ENCODE data around the gene FKRP. TPM values are rescaled to one million over a fixed set of nuclear protein-coding genes. Genes with fewer than 3 reads are reported as not detected.
A peak's percentile ranks its signal among the peaks of the same experiment; 100 is the strongest.
"Not testable (repeated sequence)": the region's sequence is repeated elsewhere in the genome, so short reads cannot be mapped to it uniquely, and the experiment has no call there.

The FKRP gene
- total and polyA plus RNA-seq, 5 donors, result 15.0 to 22.7 (median 20.0) TPM

DNA sequence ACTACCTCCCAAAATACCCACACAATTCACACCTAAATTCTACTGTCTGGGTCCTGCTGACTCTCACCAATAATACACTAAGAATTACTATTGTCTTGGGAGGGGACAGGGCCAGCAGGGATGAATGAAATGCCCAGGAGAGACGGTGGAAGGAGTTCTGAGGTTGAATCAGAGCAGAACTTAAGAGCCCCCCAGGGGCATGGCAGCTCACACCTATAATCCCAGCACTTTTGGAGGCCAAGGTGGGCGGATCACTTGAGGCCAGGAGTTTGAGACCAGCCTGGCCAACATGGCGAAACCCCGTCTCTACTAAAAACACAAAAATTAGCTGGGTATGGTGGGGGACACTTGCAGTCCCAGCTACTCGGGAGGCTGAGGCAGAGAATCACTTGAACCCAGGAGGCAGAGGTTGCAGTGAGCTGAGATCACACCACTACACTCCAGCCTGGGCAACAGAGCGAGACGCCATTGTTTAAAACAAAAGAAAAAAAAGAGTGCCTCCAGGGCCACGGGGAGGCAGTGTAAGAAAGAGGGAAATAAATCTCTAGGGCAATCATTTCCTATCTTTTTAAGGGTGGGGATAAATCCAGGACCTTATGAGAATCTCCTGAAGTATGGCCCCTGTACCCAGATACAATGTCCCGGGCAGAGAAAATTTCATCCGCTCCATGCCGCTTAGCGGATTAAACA lies 32.2 kb downstream of the FKRP start:
- ATAC-seq; H3K4me3 ChIP-seq (ENCODE audit: low read length); H3K27ac ChIP-seq (ENCODE audit: low read length); intact Hi-C loops (cut with DNase I); H3K4me1 ChIP-seq (ENCODE audit: control insufficient read depth, insufficient read depth, low read length); H3K27me3 ChIP-seq (ENCODE audit: control insufficient read depth, insufficient read depth); DNase-seq; H3K9me3 ChIP-seq (ENCODE audit: control insufficient read depth, low read length): not testable (repeated sequence)
- 91% methylated on average over 12 of the region's 12 CpGs for WGBS

DNA sequence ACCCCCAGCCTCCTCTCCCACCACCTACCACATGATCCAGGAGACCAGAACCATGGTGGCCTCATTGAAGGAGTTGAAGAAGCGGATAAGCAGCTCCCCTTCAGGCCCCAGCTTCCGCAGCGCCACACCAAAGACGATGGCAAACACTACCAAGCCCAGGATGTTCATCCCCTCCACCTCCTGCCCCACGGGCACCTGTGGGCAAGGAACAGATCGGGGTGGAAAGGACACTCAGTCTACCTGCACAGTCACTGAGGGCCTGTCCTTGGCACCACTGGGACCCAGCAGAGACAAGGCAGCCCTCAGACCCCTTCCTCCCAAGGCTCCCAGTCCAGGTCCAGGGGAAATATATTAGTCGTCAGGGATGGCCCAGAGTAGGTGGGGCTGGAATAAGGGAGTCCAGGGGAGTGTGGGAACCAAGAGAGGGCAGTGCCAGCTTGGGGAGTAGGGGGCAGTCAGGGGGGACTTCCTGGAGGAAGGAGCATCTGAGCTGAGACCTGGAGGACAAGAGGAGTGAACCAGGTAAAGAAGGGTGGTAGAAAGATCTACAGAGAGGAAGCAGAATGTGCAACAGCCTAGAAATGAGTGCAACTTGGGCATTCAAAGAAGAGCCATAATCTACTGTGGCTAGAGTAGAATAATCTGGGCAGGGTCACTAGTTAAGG lies 36.6 kb downstream of the FKRP start:
- H3K9me3 ChIP-seq (ENCODE audit: control insufficient read depth, low read length), result no peaks in the 10 kb centered on the region
- intact Hi-C loops (cut with DNase I), result no loop called here
- H3K4me3 ChIP-seq (ENCODE audit: low read length), result no peak overlapping the region
- H3K4me1 ChIP-seq (ENCODE audit: control insufficient read depth, insufficient read depth, low read length), result peaks cover 19% of the 10 kb centered on the region
- WGBS, result 97% methylated on average over 7 of the region's 7 CpGs
- no peak overlapping the region for H3K27ac ChIP-seq (ENCODE audit: low read length)
- H3K27me3 ChIP-seq (ENCODE audit: control insufficient read depth, insufficient read depth), result no peaks in the 10 kb centered on the region
- DNase-seq (no peak), ATAC-seq (no peak)

DNA sequence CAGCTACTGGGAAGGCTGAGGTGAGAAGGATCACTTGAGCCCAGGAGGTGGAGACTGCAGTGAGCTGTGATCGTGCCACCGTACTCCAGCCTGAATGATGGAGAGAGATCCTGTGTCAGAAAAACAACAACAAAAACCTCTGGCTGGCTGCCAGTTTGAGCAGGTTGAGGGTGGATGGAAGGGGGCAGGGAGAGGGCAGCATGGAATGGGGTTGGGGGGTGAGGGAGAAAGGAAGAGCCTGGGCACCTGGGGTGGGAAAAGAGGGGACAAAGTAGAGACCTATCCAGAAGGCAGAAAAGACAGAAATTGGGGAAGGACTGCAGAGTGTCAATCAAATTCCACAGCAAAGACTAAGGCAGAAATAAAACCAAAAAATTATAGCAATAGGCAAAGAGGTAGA lies 37.8 kb downstream of the FKRP start:
- intact Hi-C loops (cut with DNase I), result no loop called here
- Histone ChIP-seq H3K27me3 (ENCODE audit: control insufficient read depth, insufficient read depth) (no peaks in the 10 kb centered on the region), H3K4me3 (ENCODE audit: low read length) (no peak overlapping the region), H3K9me3 (ENCODE audit: control insufficient read depth, low read length) (no peaks in the 10 kb centered on the region), H3K4me1 (ENCODE audit: control insufficient read depth, insufficient read depth, low read length) (peaks cover 19% of the 10 kb centered on the region), H3K27ac (ENCODE audit: low read length) (no peak overlapping the region)
- 63% methylated on average over 2 of the region's 2 CpGs for WGBS
- ATAC-seq (no peak), DNase-seq (no peak)

DNA sequence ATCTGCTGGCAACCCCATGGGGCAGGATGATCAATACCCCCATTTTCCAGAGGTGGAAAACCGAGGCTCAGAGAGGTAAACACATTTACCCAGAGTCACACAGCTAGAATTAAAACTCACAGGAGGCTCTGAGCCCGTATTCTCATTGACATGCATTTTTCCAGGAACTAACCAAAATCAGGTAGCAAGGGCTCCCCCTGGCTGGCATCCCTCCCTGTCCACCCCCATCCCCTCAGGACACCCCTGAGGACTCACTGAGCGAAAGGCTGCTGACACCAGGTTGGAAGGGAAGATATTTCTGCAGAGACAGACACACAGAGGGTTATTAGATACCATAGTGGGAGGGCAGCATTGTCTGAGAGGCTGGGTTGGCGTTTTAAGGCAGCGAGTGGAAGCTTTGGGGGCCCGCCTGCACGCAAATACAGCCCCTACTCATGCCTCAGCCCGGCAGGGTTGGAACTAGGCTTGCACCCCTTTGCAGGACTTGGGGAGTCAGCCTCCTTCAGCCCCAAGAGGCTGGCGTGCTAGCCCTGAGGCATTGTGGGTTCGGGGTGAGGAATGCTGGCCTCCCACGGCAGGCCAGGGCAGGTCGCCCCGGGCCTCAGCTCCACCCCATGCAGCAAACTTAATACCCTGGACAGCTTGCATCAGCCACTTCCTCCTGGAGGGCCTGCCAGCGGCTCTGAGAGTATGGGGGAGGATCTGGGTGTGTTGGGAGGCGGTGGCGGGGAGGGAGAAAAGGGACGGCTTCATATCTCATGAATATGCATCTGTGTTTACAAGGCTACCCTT lies 38.6 kb downstream of the FKRP start:
- ATAC-seq (peak; percentile 28 to 42), DNase-seq (peak; percentile 80 to 91 (median 91))
- H3K27ac ChIP-seq (ENCODE audit: low read length), result peak overlapping the region; percentile 0
- intact Hi-C loops (cut with DNase I), result no loop called here
- H3K27me3 ChIP-seq (ENCODE audit: control insufficient read depth, insufficient read depth), result no peaks in the 10 kb centered on the region
- no peaks in the 10 kb centered on the region for H3K9me3 ChIP-seq (ENCODE audit: control insufficient read depth, low read length)
- H3K4me3 ChIP-seq (ENCODE audit: low read length), result no peak overlapping the region
- peaks cover 19% of the 10 kb centered on the region for H3K4me1 ChIP-seq (ENCODE audit: control insufficient read depth, insufficient read depth, low read length)
- WGBS, result 36% methylated on average over 17 of the region's 17 CpGs

DNA sequence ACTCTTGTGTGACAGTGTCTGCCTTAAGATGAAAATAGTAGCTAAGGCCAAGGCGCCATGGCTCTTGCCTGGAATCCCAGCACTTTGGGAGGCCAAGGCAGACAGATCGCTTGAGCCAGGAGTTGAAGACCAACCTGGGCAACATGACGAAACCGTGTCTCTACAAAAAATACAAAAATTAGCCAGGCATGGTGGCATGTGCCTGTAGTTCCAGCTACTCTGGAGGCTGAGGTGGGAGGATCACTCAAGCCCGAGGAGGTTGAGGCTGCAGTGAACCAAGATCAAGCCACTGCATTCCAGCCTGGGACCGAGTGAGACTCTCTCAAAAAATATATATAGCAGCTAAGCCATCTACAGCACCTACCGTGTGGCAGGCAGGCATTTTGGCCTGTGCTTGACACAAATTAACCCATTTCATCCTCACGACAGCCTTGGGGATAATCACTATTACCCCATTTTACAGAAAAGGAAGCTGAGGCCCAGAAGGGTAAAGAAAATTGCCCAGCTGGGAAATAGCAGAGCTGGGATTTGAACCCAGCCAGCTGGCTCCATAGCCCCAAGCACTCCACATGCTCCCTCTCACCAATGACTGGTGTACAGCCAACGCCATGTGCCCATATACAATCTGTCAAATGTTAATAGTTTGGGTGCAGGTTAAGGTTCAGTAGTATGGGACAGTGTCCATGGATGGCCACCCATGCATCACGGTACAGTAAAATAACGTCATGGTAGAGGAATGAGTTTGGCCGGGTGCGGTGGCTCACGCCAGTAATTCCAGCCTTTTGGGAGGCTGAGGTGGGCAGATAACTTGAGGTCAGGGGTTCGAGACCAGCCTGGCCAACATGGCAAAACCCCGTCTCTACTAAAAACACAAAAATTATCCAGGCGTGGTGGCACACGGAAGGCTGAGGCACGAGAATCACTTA lies 39.5 kb downstream of the FKRP start:
- Histone ChIP-seq H3K9me3 (ENCODE audit: control insufficient read depth, low read length) (no peaks in the 10 kb centered on the region), H3K27me3 (ENCODE audit: control insufficient read depth, insufficient read depth) (no peaks in the 10 kb centered on the region), H3K27ac (ENCODE audit: low read length) (peak overlapping the region; percentile 0), H3K4me1 (ENCODE audit: control insufficient read depth, insufficient read depth, low read length) (peaks cover 19% of the 10 kb centered on the region), H3K4me3 (ENCODE audit: low read length) (no peak overlapping the region)
- WGBS, result 71% methylated on average over 19 of the region's 19 CpGs
- DNase-seq, result no peak
- intact Hi-C loops (cut with DNase I), result no loop called here
- no peak for ATAC-seq

DNA sequence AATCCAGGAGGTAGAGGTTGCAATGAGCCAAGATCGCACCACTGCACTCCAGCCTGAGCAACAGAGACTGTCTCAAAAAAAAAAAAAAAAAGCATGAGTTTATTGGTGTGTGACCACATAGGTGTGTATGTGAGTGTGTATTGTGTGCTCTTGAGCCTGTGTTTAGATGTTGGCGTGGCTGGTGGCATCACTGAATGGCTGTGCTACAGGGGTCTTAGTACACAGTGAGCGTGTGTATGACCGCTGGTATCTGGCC lies 40.1 kb downstream of the FKRP start:
- peak overlapping the region; percentile 93 for H3K27ac ChIP-seq (ENCODE audit: low read length)
- H3K9me3 ChIP-seq (ENCODE audit: control insufficient read depth, low read length), result no peaks in the 10 kb centered on the region
- H3K27me3 ChIP-seq (ENCODE audit: control insufficient read depth, insufficient read depth), result no peaks in the 10 kb centered on the region
- intact Hi-C loops (cut with DNase I), result no loop called here
- DNase-seq (no peak), ATAC-seq (no peak)
- WGBS, result 52% methylated on average over 4 of the region's 4 CpGs
- peaks cover 19% of the 10 kb centered on the region for H3K4me1 ChIP-seq (ENCODE audit: control insufficient read depth, insufficient read depth, low read length)
- H3K4me3 ChIP-seq (ENCODE audit: low read length), result peak overlapping the region; percentile 54

DNA sequence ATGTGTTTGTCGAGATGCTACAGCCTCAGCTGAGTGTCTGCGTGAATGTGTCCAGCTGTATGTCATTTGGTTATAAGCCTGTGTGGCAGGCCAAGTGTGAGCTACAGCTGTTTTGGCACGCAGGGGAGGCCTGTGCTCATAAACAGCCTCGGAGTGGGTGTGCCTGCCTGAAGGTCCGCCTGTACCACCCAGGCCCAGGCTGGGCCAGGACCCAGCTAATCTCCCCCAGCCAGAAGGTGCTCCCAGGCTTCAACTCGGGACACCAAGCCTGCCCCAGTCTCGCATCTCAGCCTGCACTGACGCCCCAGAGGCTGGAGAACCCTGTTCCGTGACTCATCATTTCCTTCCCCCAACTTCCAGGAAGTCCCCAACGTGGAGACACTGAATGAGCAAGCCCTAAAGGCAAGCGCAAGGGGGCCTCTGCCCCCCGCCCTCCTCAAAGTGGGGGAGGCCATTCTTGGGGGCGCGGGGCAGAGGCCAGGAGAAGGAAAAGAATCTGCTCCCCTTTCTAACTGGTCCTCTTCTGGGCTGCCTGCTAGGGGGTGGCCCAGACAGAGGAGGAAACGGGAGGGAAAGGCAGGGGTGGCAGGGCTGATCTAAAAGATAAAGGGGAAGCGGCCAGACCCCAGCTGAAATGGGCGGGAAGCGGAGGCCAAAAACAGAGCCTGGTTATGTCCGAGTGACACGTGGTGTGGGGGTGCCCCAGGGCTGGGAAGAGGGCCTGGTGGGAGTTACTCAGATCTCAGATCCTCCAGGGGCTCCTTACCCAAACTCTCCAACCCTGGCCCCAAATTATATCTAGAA lies 40.6 kb downstream of the FKRP start:
- 12% methylated on average over 20 of the region's 20 CpGs for WGBS
- no peaks in the 10 kb centered on the region for H3K27me3 ChIP-seq (ENCODE audit: control insufficient read depth, insufficient read depth)
- H3K9me3 ChIP-seq (ENCODE audit: control insufficient read depth, low read length), result no peaks in the 10 kb centered on the region
- H3K4me3 ChIP-seq (ENCODE audit: low read length), result peak overlapping the region; percentile 54
- H3K4me1 ChIP-seq (ENCODE audit: control insufficient read depth, insufficient read depth, low read length), result peaks cover 19% of the 10 kb centered on the region
- H3K27ac ChIP-seq (ENCODE audit: low read length), result peak overlapping the region; percentile 93
- peak; percentile 84 to 91 (median 87) for DNase-seq
- peak; percentile 60 to 77 for ATAC-seq
- intact Hi-C loops (cut with DNase I), result no loop called here

DNA sequence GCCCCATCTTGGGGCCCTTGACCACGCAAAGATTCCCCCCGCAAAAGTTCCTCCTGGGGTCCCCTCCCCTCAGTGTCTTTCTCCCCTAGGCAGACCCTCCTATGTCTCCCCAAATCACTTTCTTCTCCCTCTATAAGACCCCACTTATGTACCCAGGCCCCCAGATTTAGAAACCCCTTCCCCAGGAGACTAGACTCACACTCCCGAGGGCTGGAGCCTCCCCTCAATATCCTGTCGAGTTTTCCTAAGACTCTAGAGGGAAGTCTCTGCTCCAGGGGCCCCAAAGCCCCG lies 41.1 kb downstream of the FKRP start:
- Histone ChIP-seq H3K27ac (ENCODE audit: low read length) (peak overlapping the region; percentile 93), H3K4me3 (ENCODE audit: low read length) (peak overlapping the region; percentile 54), H3K27me3 (ENCODE audit: control insufficient read depth, insufficient read depth) (no peaks in the 10 kb centered on the region), H3K9me3 (ENCODE audit: control insufficient read depth, low read length) (no peaks in the 10 kb centered on the region), H3K4me1 (ENCODE audit: control insufficient read depth, insufficient read depth, low read length) (peaks cover 19% of the 10 kb centered on the region)
- 13% methylated on average over 5 of the region's 5 CpGs for WGBS
- intact Hi-C loops (cut with DNase I), result no loop called here
- no peak for ATAC-seq
- no peak for DNase-seq

DNA sequence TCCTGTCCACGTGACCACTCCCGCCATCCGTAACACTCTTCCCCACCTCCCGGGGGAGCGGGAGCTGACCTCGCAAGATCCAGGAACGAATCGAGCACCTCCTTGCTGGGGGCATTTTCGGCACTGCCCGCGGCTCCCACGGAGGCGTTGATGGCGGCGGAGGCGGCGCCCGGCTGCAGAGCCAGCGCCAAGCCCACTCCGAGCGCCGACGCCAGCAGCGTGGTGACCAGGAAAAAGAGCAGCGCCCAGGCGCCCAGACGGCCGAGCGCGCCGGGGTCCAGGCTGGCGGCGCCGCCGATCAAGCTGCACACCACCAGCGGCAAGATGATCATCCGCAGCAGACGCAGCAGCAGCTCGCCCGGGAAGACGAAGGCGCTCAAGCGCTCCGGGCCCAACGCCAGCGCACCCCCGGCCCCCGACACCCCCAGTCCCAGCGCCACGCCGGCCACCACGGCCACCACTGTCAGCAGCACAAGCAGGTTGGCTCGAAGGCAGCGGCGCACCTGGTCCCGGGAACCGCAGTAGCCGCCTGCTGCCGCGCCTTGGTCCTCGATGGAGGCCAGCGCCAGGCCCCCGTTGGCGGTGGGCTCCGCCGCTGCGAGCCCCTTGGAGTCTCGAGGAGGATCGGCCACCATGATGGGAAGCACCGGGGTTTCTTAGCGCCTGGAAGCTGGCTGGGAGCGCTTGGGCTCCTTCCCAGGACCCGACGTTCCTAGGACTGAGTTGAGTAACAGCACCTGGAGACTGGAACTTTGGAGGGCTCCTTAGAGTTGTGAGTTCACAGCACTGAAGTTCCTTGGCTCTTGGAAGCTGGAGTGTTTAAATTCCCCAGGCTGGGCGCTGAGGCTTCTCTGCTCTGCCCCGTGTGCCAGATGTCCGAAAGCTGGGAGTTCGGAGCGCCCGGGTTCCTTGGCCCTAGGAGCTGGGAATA lies 41.7 kb downstream of the FKRP start:
- ATAC-seq (peak; percentile 57 to 66), DNase-seq (peak; percentile 81 to 88 (median 85))
- intact Hi-C loops (cut with DNase I), result no loop called here
- peaks cover 19% of the 10 kb centered on the region for H3K4me1 ChIP-seq (ENCODE audit: control insufficient read depth, insufficient read depth, low read length)
- H3K27ac ChIP-seq (ENCODE audit: low read length), result peak overlapping the region; percentile 93
- under 1% methylated on average over 80 of the region's 80 CpGs for WGBS
- H3K4me3 ChIP-seq (ENCODE audit: low read length), result peak overlapping the region; percentile 54
- no peaks in the 10 kb centered on the region for H3K27me3 ChIP-seq (ENCODE audit: control insufficient read depth, insufficient read depth)
- H3K9me3 ChIP-seq (ENCODE audit: control insufficient read depth, low read length), result no peaks in the 10 kb centered on the region

All from right cardiac atrium (tissue), 5 donors.